T47D (cell line): Measurements from ENCODE around the gene GRK2.
A peak's percentile ranks its signal among the peaks of the same experiment; 100 is the strongest.

Experiments
- DNase-seq, 2 experiments: peaks; one replicate each; pipeline versions ENCODE4 v3.0.0 to v3.0.0-alpha.2; 2011 to 2012; ENCODE audit warnings: low read depth in 1 of 2, low spot score in 1 of 2
- JUND ChIP-seq: IDR thresholded peaks from 2 replicates; pipeline ENCODE4 v1.6.1; 2012; ENCODE audit warnings: low read depth
- in situ Hi-C: cut with HindIII; loops from 2 replicates; pipeline ENCODE4 v1.10.0; 2016; ENCODE audit warnings: low sequenced_read_pairs, low pct_unique_long_range_greater_than_20kb

GRK2 gene

GRCh38 chr11:67284811-67285540, 18.7 kb downstream of the GRK2 start:
- DNase-seq, result no peak
- in situ Hi-C loops, result no loop called here
- no peak for TF ChIP-seq JUND

- no peak for TF ChIP-seq JUND
- in situ Hi-C loops, result no loop called here
- no peak for DNase-seq
Measured at GRCh38 chr11:67285541-67286498, 19.5 kb downstream of the GRK2 start.

GRCh38 chr11:67286621-67287333, 20.5 kb downstream of the GRK2 start:
- in situ Hi-C loops, result no loop called here
- no peak for TF ChIP-seq JUND

GRCh38 chr11:67287355-67288197, 21.3 kb downstream of the GRK2 start:
- in situ Hi-C loops, result no loop called here
- DNase-seq, result peak in 1 of 2 experiments; percentile 49
- TF ChIP-seq JUND, result no peak

More at GRCh38 chr11:67286621-67287333, 20.5 kb downstream of the GRK2 start:
- peak in 1 of 2 experiments; percentile 61 for DNase-seq

GRCh38 chr11:67288198-67288451, 21.9 kb downstream of the GRK2 start:
- no peak for TF ChIP-seq JUND
- in situ Hi-C loops, result no loop called here
- DNase-seq, result no peak

- no peak for TF ChIP-seq JUND
- in situ Hi-C loops, result no loop called here
Measured at GRCh38 chr11:67288452-67289225, 22.4 kb downstream of the GRK2 start.

GRCh38 chr11:67289226-67289650, 23.0 kb downstream of the GRK2 start, which contains the start of gene ANKRD13D:
Gene ANKRD13D (plus strand): TSS chr11:67289303. CDS start chr11:67289461, 158 bp downstream.
- no peak for DNase-seq
- TF ChIP-seq JUND, result no peak
- in situ Hi-C loops, result no loop called here

More at GRCh38 chr11:67288452-67289225, 22.4 kb downstream of the GRK2 start:
- peak; percentile 89 for DNase-seq

GRCh38 chr11:67289651-67290479, 23.6 kb downstream of the GRK2 start:
- in situ Hi-C loops, result no loop called here
- TF ChIP-seq JUND, result no peak
- no peak for DNase-seq

- in situ Hi-C loops, result no loop called here
- no peak for TF ChIP-seq JUND
- DNase-seq, result no peak
Measured at GRCh38 chr11:67290801-67291200, 24.5 kb downstream of the GRK2 start.
